Coronary artery (tissue), 2 donors: ENCODE measurements around the gene SLC30A1.

ENCODE experiments used
- DNase-seq: peaks from one replicate; pipeline ENCODE4 v3.0.0-alpha.2; 2017; ENCODE audit warnings: low spot score
- H3K27ac ChIP-seq, 2 donors: fragments of 200-600 bp; sonication (generic); one replicate each; pipeline ENCODE4 v1.5.1; 2016 to 2019
- H3K4me3 ChIP-seq: fragments of 200-600 bp; sonication (generic); 2 replicates; pipeline ENCODE4 v1.5.1; 2016; ENCODE audit warnings: mild to moderate bottlenecking, moderate library complexity
- TF ChIP-seq, protein P1 (sequence below): fragments of 200-600 bp; sonication (generic); IDR thresholded peaks from one replicate; pipeline ENCODE4 v1.5.1; 2019; ENCODE audit warnings: antibody characterized with exemption

SLC30A1 gene

GRCh38 chr1:211529011-211529410, 50.0 kb downstream of the SLC30A1 start:
- TF ChIP-seq, protein P1, sequence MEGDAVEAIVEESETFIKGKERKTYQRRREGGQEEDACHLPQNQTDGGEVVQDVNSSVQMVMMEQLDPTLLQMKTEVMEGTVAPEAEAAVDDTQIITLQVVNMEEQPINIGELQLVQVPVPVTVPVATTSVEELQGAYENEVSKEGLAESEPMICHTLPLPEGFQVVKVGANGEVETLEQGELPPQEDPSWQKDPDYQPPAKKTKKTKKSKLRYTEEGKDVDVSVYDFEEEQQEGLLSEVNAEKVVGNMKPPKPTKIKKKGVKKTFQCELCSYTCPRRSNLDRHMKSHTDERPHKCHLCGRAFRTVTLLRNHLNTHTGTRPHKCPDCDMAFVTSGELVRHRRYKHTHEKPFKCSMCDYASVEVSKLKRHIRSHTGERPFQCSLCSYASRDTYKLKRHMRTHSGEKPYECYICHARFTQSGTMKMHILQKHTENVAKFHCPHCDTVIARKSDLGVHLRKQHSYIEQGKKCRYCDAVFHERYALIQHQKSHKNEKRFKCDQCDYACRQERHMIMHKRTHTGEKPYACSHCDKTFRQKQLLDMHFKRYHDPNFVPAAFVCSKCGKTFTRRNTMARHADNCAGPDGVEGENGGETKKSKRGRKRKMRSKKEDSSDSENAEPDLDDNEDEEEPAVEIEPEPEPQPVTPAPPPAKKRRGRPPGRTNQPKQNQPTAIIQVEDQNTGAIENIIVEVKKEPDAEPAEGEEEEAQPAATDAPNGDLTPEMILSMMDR = no peak
- DNase-seq = no peak

DNA sequence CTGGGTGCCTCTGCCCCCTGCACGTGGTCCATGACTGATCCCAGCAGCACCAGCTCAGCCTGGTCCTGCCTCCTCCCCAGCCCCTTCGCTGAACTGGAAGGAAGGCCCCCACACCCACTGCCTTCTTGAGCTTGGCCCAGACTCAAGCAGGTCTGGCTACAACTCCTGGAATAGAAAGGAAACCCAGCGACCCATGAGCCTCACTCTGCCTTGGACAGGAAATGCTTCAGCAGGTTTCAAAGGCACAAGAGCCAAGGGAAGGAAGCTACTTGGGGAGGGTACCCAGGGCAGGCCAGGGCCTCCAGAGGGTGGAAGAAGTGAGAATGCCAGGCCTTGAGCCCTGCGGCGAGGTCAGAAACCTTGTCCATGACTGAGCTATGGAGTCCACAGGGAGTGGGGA, 51.1 kb downstream of the SLC30A1 start:
- Histone ChIP-seq H3K4me3 (no peak overlapping the region), H3K27ac (no peak overlapping the region)
- no peak for DNase-seq
- TF ChIP-seq, protein P1 = no peak

More at GRCh38 chr1:211529011-211529410, 50.0 kb downstream of the SLC30A1 start:
- H3K4me3 ChIP-seq = no peak overlapping the region
- H3K27ac ChIP-seq = no peak overlapping the region

DNA sequence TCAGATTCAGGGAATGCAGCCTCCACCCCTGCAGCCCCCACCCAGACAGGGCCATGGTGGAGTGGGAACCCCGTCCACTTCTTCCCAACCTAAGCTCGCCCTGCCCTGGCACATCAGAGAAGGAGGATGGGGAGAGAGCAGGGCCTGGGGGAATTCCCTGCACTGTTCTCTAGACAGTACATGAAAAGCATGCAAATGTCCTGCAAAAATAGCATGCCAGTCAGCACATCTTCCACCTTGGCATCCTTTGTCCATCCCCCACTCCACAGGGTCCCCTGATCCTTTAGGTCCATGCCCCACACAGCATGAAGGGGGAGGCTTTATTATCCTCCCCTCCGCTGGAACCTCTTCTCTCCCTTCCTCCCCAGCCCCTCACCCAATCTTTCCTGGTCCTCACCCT, 52.0 kb downstream of the SLC30A1 start:
- no peak overlapping the region for H3K27ac ChIP-seq
- H3K4me3 ChIP-seq = no peak overlapping the region
- no peak for DNase-seq
- TF ChIP-seq, protein P1 = no peak

- Histone ChIP-seq H3K4me3 (no peak overlapping the region), H3K27ac (no peak overlapping the region)
- no peak for DNase-seq
- TF ChIP-seq, protein P1 = no peak
Observed at GRCh38 chr1:211526101-211526500, 52.9 kb downstream of the SLC30A1 start.

- Histone ChIP-seq H3K4me3 (no peak overlapping the region), H3K27ac (no peak overlapping the region)
- no peak for DNase-seq
- TF ChIP-seq, protein P1 = no peak
Observed at GRCh38 chr1:211525101-211525676, 53.8 kb downstream of the SLC30A1 start.

- H3K4me3 ChIP-seq = no peak overlapping the region
- TF ChIP-seq, protein P1 = no peak
Observed at GRCh38 chr1:211524521-211524920, 54.4 kb downstream of the SLC30A1 start.

DNA sequence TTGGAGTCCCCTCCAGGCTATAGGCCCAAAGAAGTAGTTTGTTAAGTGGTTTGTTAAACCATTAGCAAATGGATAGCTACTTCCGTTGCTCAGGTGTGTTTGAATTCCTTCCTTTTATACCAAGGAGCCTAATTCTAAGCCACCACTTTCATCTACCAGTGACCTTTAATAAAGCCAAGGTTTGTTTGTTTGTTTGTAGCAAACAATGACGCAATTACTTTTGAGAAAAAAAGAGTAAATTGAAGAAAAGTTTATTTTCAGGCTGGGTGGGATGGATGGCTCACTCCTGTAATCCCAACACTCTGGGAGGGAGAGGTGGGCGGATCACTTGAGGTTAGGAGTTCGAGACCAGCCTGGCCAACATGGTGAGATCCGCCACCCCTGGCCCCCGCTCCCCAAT, 56.2 kb downstream of the SLC30A1 start:
- Histone ChIP-seq H3K4me3 (no peak overlapping the region), H3K27ac (no peak overlapping the region)
- no peak for DNase-seq
- TF ChIP-seq, protein P1 = no peak

More at GRCh38 chr1:211524521-211524920, 54.4 kb downstream of the SLC30A1 start:
- DNase-seq = no peak
- H3K27ac ChIP-seq = no peak overlapping the region
